Measurements from ENCODE around the gene CEACAM19. TPM values are rescaled to one million over a fixed set of nuclear protein-coding genes. Genes with fewer than 3 reads are reported as not detected.
A peak's percentile ranks its signal among the peaks of the same experiment; 100 is the strongest.

The CEACAM19 gene
- total RNA-seq, 1 donor, result 0.72 TPM

- Histone ChIP-seq H3K79me2 (ENCODE audit: insufficient read depth, low read length) (peaks cover 45% of the 10 kb centered on the region), H3K4me2 (ENCODE audit: insufficient read depth, low read length) (no peak overlapping the region), H2AFZ (ENCODE audit: low read length) (no peak overlapping the region), H3K4me3 (ENCODE audit: insufficient read depth, low read length) (no peak overlapping the region), H3K4me1 (ENCODE audit: insufficient read depth, low read length) (peaks cover 6% of the 10 kb centered on the region), H3K27ac (ENCODE audit: low read depth, low read length) (no peak overlapping the region), H4K20me1 (ENCODE audit: insufficient read depth, low read length) (peaks cover 28% of the 10 kb centered on the region), H3K9me3 (ENCODE audit: low read depth, low read length) (no peaks in the 10 kb centered on the region), H3K36me3 (ENCODE audit: insufficient read depth, low read length) (peaks cover 92% of the 10 kb centered on the region), H3K27me3 (ENCODE audit: insufficient read depth, low read length) (no peaks in the 10 kb centered on the region)
- no peak for DNase-seq (ENCODE audit: insufficient read length, low spot score, missing footprints)
- TF ChIP-seq CTCF (IDR thresholded peaks at IDR 0.05; ENCODE audit: extremely low read depth, low read depth, low read length), result no peak
Measured at GRCh38 chr19:44653343-44653742, 17.9 kb upstream of the CEACAM19 start.

GRCh38 chr19:44653977-44654774, 17.1 kb upstream of the CEACAM19 start:
- Histone ChIP-seq H3K27me3 (ENCODE audit: insufficient read depth, low read length) (no peaks in the 10 kb centered on the region), H3K79me2 (ENCODE audit: insufficient read depth, low read length) (peaks cover 37% of the 10 kb centered on the region), H3K4me2 (ENCODE audit: insufficient read depth, low read length) (no peak overlapping the region), H3K27ac (ENCODE audit: low read depth, low read length) (no peak overlapping the region), H2AFZ (ENCODE audit: low read length) (no peak overlapping the region), H4K20me1 (ENCODE audit: insufficient read depth, low read length) (peaks cover 28% of the 10 kb centered on the region), H3K9me3 (ENCODE audit: low read depth, low read length) (no peaks in the 10 kb centered on the region), H3K4me1 (ENCODE audit: insufficient read depth, low read length) (no peaks in the 10 kb centered on the region), H3K36me3 (ENCODE audit: insufficient read depth, low read length) (peaks cover 94% of the 10 kb centered on the region), H3K4me3 (ENCODE audit: insufficient read depth, low read length) (no peak overlapping the region)
- DNase-seq (ENCODE audit: insufficient read length, low spot score, missing footprints), result no peak
- TF ChIP-seq CTCF (IDR thresholded peaks at IDR 0.05; ENCODE audit: extremely low read depth, low read depth, low read length), result peak; percentile 39

- peak; percentile 83 for TF ChIP-seq CTCF (IDR thresholded peaks at IDR 0.05; ENCODE audit: extremely low read depth, low read depth, low read length)
- H3K36me3 ChIP-seq (ENCODE audit: insufficient read depth, low read length), result peaks cover 96% of the 10 kb centered on the region
Measured at GRCh38 chr19:44657211-44657921, 13.9 kb upstream of the CEACAM19 start.

More at GRCh38 chr19:44657211-44657921, 13.9 kb upstream of the CEACAM19 start:
- Histone ChIP-seq H3K79me2 (ENCODE audit: insufficient read depth, low read length) (peaks cover 14% of the 10 kb centered on the region), H3K4me3 (ENCODE audit: insufficient read depth, low read length) (no peak overlapping the region), H3K4me2 (ENCODE audit: insufficient read depth, low read length) (no peak overlapping the region), H4K20me1 (ENCODE audit: insufficient read depth, low read length) (peaks cover 17% of the 10 kb centered on the region), H2AFZ (ENCODE audit: low read length) (no peak overlapping the region), H3K27ac (ENCODE audit: low read depth, low read length) (peak overlapping the region; percentile 56), H3K27me3 (ENCODE audit: insufficient read depth, low read length) (no peaks in the 10 kb centered on the region), H3K9me3 (ENCODE audit: low read depth, low read length) (no peaks in the 10 kb centered on the region), H3K4me1 (ENCODE audit: insufficient read depth, low read length) (no peaks in the 10 kb centered on the region)
- DNase-seq (ENCODE audit: insufficient read length, low spot score, missing footprints), result peak; percentile 97

Data from osteoblast (primary cell).